Mesendoderm (in vitro differentiated cells): ENCODE results near the gene HRAS.

ENCODE experiments used
- DNase-seq: peaks from one replicate; pipeline ENCODE4 v3.0.0; 2013
- H2AK5ac ChIP-seq: 2 replicates; pipeline ENCODE4 v1.6.1; 2013; ENCODE audit warnings: low read length, inconsistent platforms
- H2BK120ac ChIP-seq: 2 replicates; pipeline ENCODE4 v1.6.1; 2013; ENCODE audit warnings: low read depth, mild to moderate bottlenecking, low read length, moderate library complexity, mixed read lengths
- H2BK15ac ChIP-seq: replicated peaks from 2 replicates; pipeline ENCODE4 v1.6.1; 2013; ENCODE audit warnings: low read depth, mild to moderate bottlenecking, moderate library complexity
- H2BK5ac ChIP-seq: 2 replicates; pipeline ENCODE4 v1.6.1; 2013; ENCODE audit warnings: low read length, inconsistent platforms
- H3K18ac ChIP-seq: 2 replicates; pipeline ENCODE4 v1.6.1; 2013; ENCODE audit warnings: mild to moderate bottlenecking, low read length, mixed read lengths
- H3K23ac ChIP-seq: one replicate; pipeline ENCODE4 v1.6.1; 2013; ENCODE audit warnings: low read length
- H3K27ac ChIP-seq: 2 replicates; pipeline ENCODE4 v1.5.1; 2013; ENCODE audit warnings: low read depth, mild to moderate bottlenecking, inconsistent platforms, low read length, moderate library complexity
- H3K27me3 ChIP-seq: 2 replicates; pipeline ENCODE4 v1.6.1; 2013; ENCODE audit warnings: low read length, control low read depth, mild to moderate bottlenecking, inconsistent platforms; ENCODE audit not compliant: insufficient read depth, poor library complexity
- H3K36me3 ChIP-seq: 2 replicates; pipeline ENCODE4 v1.6.1; 2013; ENCODE audit warnings: low read length, inconsistent platforms; ENCODE audit not compliant: control insufficient read depth, insufficient read depth
- H3K4ac ChIP-seq: one replicate; pipeline ENCODE4 v1.6.1; 2013; ENCODE audit warnings: low read depth, mild to moderate bottlenecking, low read length, moderate library complexity
- H3K4me1 ChIP-seq: 2 replicates; pipeline ENCODE4 v1.6.1; 2013; ENCODE audit warnings: low read depth, low read length, inconsistent platforms; ENCODE audit not compliant: control insufficient read depth
- H3K4me2 ChIP-seq: 2 replicates; pipeline ENCODE4 v1.6.1; 2013; ENCODE audit warnings: low read length
- H3K4me3 ChIP-seq: 2 replicates; pipeline ENCODE4 v1.5.1; 2013; ENCODE audit warnings: mild to moderate bottlenecking, low read length
- H3K56ac ChIP-seq: one replicate; pipeline ENCODE4 v1.6.1; 2013; ENCODE audit warnings: low read length
- H3K79me1 ChIP-seq: 2 replicates; pipeline ENCODE4 v1.6.1; 2013; ENCODE audit warnings: low read length, inconsistent platforms
- H3K79me2 ChIP-seq: 2 replicates; pipeline ENCODE4 v1.6.1; 2013; ENCODE audit warnings: mild to moderate bottlenecking, low read length; ENCODE audit not compliant: control insufficient read depth, insufficient read depth
- H3K9ac ChIP-seq: 2 replicates; pipeline ENCODE4 v1.6.1; 2013; ENCODE audit warnings: low read length, inconsistent platforms
- H4K5ac ChIP-seq: one replicate; pipeline ENCODE4 v1.6.1; 2013; ENCODE audit warnings: low read length
- H4K8ac ChIP-seq: one replicate; pipeline ENCODE4 v1.6.1; 2013; ENCODE audit warnings: low read depth, mild to moderate bottlenecking, control low read depth, low read length, moderate library complexity
- WGBS: extraction: QIAGEN DNeasy Blood & Tissue Kit; methylation state at CpG from one replicate; pipeline ENCODE4 v1.1.7; 2013; ENCODE audit warnings: low lambda C conversion rate, missing lambda C conversion rate; ENCODE audit not compliant: insufficient coverage; ENCODE audit errors: extremely low coverage; 5-methylcytosine and 5-hydroxymethylcytosine counted together

HRAS gene

GRCh38 chr11:555227-555779 is 19.9 kb upstream of the HRAS start:
- no peak overlapping the region for H3K23ac ChIP-seq
- no peak overlapping the region for H2AK5ac ChIP-seq
- no peaks in the 10 kb centered on the region for H3K79me1 ChIP-seq
- H3K4me3 ChIP-seq = peak overlapping the region; percentile 24
- H3K27ac ChIP-seq = no peak overlapping the region
- no peak overlapping the region for H4K8ac ChIP-seq
- peak overlapping the region; percentile 63 for H3K9ac ChIP-seq
- peak overlapping the region; percentile 6 for H3K18ac ChIP-seq
- H3K4ac ChIP-seq = no peak overlapping the region
- peak overlapping the region; percentile 70 for H3K4me2 ChIP-seq
- no peak overlapping the region for H2BK15ac ChIP-seq
- H2BK5ac ChIP-seq = no peak overlapping the region
- no peak overlapping the region for H4K5ac ChIP-seq
- peak overlapping the region; percentile 79 for H3K56ac ChIP-seq
- H2BK120ac ChIP-seq = no peak overlapping the region
- no peaks in the 10 kb centered on the region for H3K79me2 ChIP-seq
- no CpG with 5 or more reads among the region's 57 CpGs for WGBS
- no peak for DNase-seq
- H3K4me1 ChIP-seq = no peaks in the 10 kb centered on the region
- no peaks in the 10 kb centered on the region for H3K36me3 ChIP-seq
- peaks cover 10% of the 10 kb centered on the region for H3K27me3 ChIP-seq

- no peak overlapping the region for H3K9ac ChIP-seq
- H2BK120ac ChIP-seq = no peak overlapping the region
- H3K79me2 ChIP-seq = no peaks in the 10 kb centered on the region
- H3K23ac ChIP-seq = no peak overlapping the region
- H3K4me3 ChIP-seq = no peak overlapping the region
- peak; percentile 89 for DNase-seq
- no peak overlapping the region for H3K56ac ChIP-seq
- no peaks in the 10 kb centered on the region for H3K36me3 ChIP-seq
- H3K27ac ChIP-seq = no peak overlapping the region
- H3K4ac ChIP-seq = no peak overlapping the region
- H2BK15ac ChIP-seq = no peak overlapping the region
- WGBS = no CpG with 5 or more reads among the region's 60 CpGs
- no peak overlapping the region for H4K5ac ChIP-seq
- no peaks in the 10 kb centered on the region for H3K4me1 ChIP-seq
- H2BK5ac ChIP-seq = no peak overlapping the region
- H2AK5ac ChIP-seq = no peak overlapping the region
- no peak overlapping the region for H4K8ac ChIP-seq
- H3K27me3 ChIP-seq = peaks cover 10% of the 10 kb centered on the region
- peak overlapping the region; percentile 20 for H3K4me2 ChIP-seq
- no peaks in the 10 kb centered on the region for H3K79me1 ChIP-seq
- no peak overlapping the region for H3K18ac ChIP-seq
Observed at GRCh38 chr11:554428-555226, 19.3 kb upstream of the HRAS start.

GRCh38 chr11:553988-554340 is 18.6 kb upstream of the HRAS start:
- no peak for DNase-seq
- Histone ChIP-seq H3K9ac (no peak overlapping the region), H4K8ac (no peak overlapping the region), H3K4ac (no peak overlapping the region), H2BK5ac (no peak overlapping the region), H2BK15ac (no peak overlapping the region), H3K27me3 (peaks cover 10% of the 10 kb centered on the region), H2AK5ac (no peak overlapping the region), H3K4me1 (no peaks in the 10 kb centered on the region), H3K36me3 (no peaks in the 10 kb centered on the region), H3K18ac (no peak overlapping the region), H3K4me2 (no peak overlapping the region), H3K27ac (no peak overlapping the region), H3K79me2 (no peaks in the 10 kb centered on the region), H3K23ac (no peak overlapping the region), H3K4me3 (no peak overlapping the region), H2BK120ac (no peak overlapping the region), H3K79me1 (no peaks in the 10 kb centered on the region), H3K56ac (no peak overlapping the region), H4K5ac (no peak overlapping the region)
- no CpG with 5 or more reads among the region's 11 CpGs for WGBS

GRCh38 chr11:553083-553987 is 18.0 kb upstream of the HRAS start:
- DNase-seq = no peak
- no peak overlapping the region for H2BK15ac ChIP-seq
- H3K56ac ChIP-seq = no peak overlapping the region
- H3K27me3 ChIP-seq = peaks cover 10% of the 10 kb centered on the region
- no peak overlapping the region for H2AK5ac ChIP-seq
- H3K4ac ChIP-seq = no peak overlapping the region
- H3K79me1 ChIP-seq = no peaks in the 10 kb centered on the region
- no peaks in the 10 kb centered on the region for H3K79me2 ChIP-seq
- H3K4me2 ChIP-seq = no peak overlapping the region
- no peaks in the 10 kb centered on the region for H3K4me1 ChIP-seq
- no peak overlapping the region for H3K9ac ChIP-seq
- no peak overlapping the region for H3K23ac ChIP-seq
- no peak overlapping the region for H3K27ac ChIP-seq
- no peaks in the 10 kb centered on the region for H3K36me3 ChIP-seq
- no peak overlapping the region for H4K8ac ChIP-seq
- H2BK120ac ChIP-seq = no peak overlapping the region
- no peak overlapping the region for H4K5ac ChIP-seq
- no CpG with 5 or more reads among the region's 27 CpGs for WGBS
- no peak overlapping the region for H2BK5ac ChIP-seq
- H3K18ac ChIP-seq = no peak overlapping the region
- H3K4me3 ChIP-seq = no peak overlapping the region

- Histone ChIP-seq H3K23ac (no peak overlapping the region), H3K79me1 (no peaks in the 10 kb centered on the region), H3K56ac (no peak overlapping the region), H3K4ac (no peak overlapping the region), H2BK5ac (no peak overlapping the region), H4K5ac (no peak overlapping the region), H3K79me2 (no peaks in the 10 kb centered on the region), H2BK15ac (no peak overlapping the region), H3K4me1 (no peaks in the 10 kb centered on the region), H4K8ac (no peak overlapping the region), H3K4me2 (no peak overlapping the region), H2BK120ac (no peak overlapping the region), H3K36me3 (no peaks in the 10 kb centered on the region), H3K18ac (no peak overlapping the region), H3K9ac (no peak overlapping the region), H3K27me3 (peaks cover 9% of the 10 kb centered on the region), H3K4me3 (no peak overlapping the region), H2AK5ac (no peak overlapping the region), H3K27ac (no peak overlapping the region)
- DNase-seq = no peak
- no CpG with 5 or more reads among the region's 12 CpGs for WGBS
Observed at GRCh38 chr11:551596-551995, 16.2 kb upstream of the HRAS start.
